Heart right ventricle (tissue), 16 donors: ENCODE data around the gene TMEM147. TPM values are rescaled to one million over a fixed set of nuclear protein-coding genes. Genes with fewer than 3 reads are reported as not detected.

Experiments
- ATAC-seq, 8 donors: fragments of 200-7000 bp; cut with Tn5 transposase; one replicate each; pipeline ENCODE4 v1.9.1; 2020; ENCODE audit warnings: mild to moderate bottlenecking in 8 of 8, moderate library complexity in 8 of 8, moderate number of reproducible peaks in 1 of 8
- DNase-seq, 2 donors: peaks; one replicate each; pipeline ENCODE4 v3.0.0-alpha.2; 2020
- H3K27ac ChIP-seq, 10 donors: fragments of 200-600 bp; sonication (generic) in 2 of 10; one replicate each; pipeline versions ENCODE4 v1.5.0 to v1.8.0; 2020 to 2022; ENCODE audit warnings: mild to moderate bottlenecking in 3 of 10
- H3K27me3 ChIP-seq, 7 donors: fragments of 200-600 bp; one replicate each; pipeline ENCODE4 v1.8.0; 2021 to 2022; ENCODE audit warnings: mild to moderate bottlenecking in 2 of 7
- H3K36me3 ChIP-seq, 9 donors: fragments of 200-600 bp; sonication (generic) in 1 of 9; one replicate each; pipeline versions ENCODE4 v1.5.0 to v1.8.0; 2020 to 2022; ENCODE audit warnings: mild to moderate bottlenecking in 2 of 9
- H3K4me1 ChIP-seq, 9 donors: fragments of 200-600 bp; sonication (generic) in 1 of 9; one replicate each; pipeline versions ENCODE4 v1.5.0 to v1.8.0; 2020 to 2022; ENCODE audit warnings: mild to moderate bottlenecking in 4 of 9
- H3K4me3 ChIP-seq, 10 donors: fragments of 200-600 bp; sonication (generic) in 2 of 10; one replicate each; pipeline versions ENCODE4 v1.5.0 to v1.8.0; 2020 to 2022; ENCODE audit warnings: mild to moderate bottlenecking in 7 of 10, moderate library complexity in 2 of 10
- H3K9me3 ChIP-seq, 11 donors: fragments of 200-600 bp in 10 of 11; sonication (generic) in 2 of 11; one replicate each; pipeline versions ENCODE4 v1.5.0 to v1.8.0; 2013 to 2022; ENCODE audit warnings: mild to moderate bottlenecking in 2 of 11, control low read depth in 1 of 11, moderate library complexity in 1 of 11
- CTCF ChIP-seq, 9 donors: fragments of 200-600 bp; sonication (generic) in 2 of 9; IDR thresholded peaks; one replicate each; pipeline versions ENCODE4 v1.5.0 to v1.8.0; 2021 to 2022; ENCODE audit warnings: antibody characterized with exemption in 9 of 9, mild to moderate bottlenecking in 5 of 9, moderate library complexity in 1 of 9
- WGBS, 2 donors: extraction: QIAGEN DNeasy Blood & Tissue Kit; methylation state at CpG; one replicate each; pipeline ENCODE4 v1.1.7; 2013; ENCODE audit warnings: inconsistent platforms in 1 of 2; 5-methylcytosine and 5-hydroxymethylcytosine counted together
- intact Hi-C, 10 donors: fragments of 100-400 bp; cut with DNase I; formaldehyde crosslinking; loops; one replicate each; pipeline versions ENCODE4 v1.11.1 to v1.14.2; 2022
- polyA plus RNA-seq, 2 donors: library from polyadenylated mRNA; stranded (reverse); fragments of 200-250 nt; gene quantifications; one replicate each; pipeline ENCODE4 v1.2.3, GENCODE V29; 2013
- total RNA-seq, 10 donors: library from RNA; stranded (reverse); fragmentation: NEBNext Ultra II Directional in 3 of 10; extraction: Animal tissue kit (Norgen Biotek cat#: 25700) in 3 of 10; gene quantifications; one replicate each; pipeline versions ENCODE4 v1.2.1 to v1.2.4, GENCODE V29; 2021 to 2023
- donor health status: Arrhythmogenic right ventricular cardiomyopathy.
- donor health status: ischemic (EF 13 %, LVEDD 7.1; RV severe dilation, severe dysfunction).
- donor health status: healthy with polysubstance abuse.
- donor health status: DM: no; HTN: yes; CAD: no.
- donor health status: DM: no; HTN: no; CAD: no.
- donor health status: ischemic (EF 25% LVEDD 6.9; RV normal size, moderate dysfunction).
- donor health status: ischemic (EF 25% LVEDD 5.7; RV mildly dilated, moderate dysfunction).
- donor health status: healthy.
- donor health status: DM: yes; HTN: yes; CAD: no.
- donor health status: Ischemic cardiomyopathy.
- donor health status: ischemic (EF 35%, LVEDD 5.7; RV mildly dilated, moderate dysfunction).
- donor health status: nonischemic (EF 11% LVEDD 7.7; RV severe dilation, severe dysfunction).
- donor health status: DM: yes; HTN: yes; CAD: no.
- donor health status: PGD.
- donor health status: ischemic (EF 29% LVEDD 5.4; RV normal size, mild dysfunction).
- donor health status: nonischemic (EF 23%, LVEDD 6.1; RV moderate dilation, normal function).

The TMEM147 gene
- total and polyA plus RNA-seq, 12 donors, result 62.8 to 229 (median 80.4) TPM

- H3K9me3 ChIP-seq, result no peaks in the 10 kb centered on the region
- H3K36me3 ChIP-seq, result no peaks in the 10 kb centered on the region
- H3K27me3 ChIP-seq, result peaks cover 0 to 64% (median 54%) of the 10 kb centered on the region in 7 donors
- 30 to 33% methylated on average over 15 of the region's 15 CpGs for WGBS, 2 donors
- H3K4me1 ChIP-seq, result peaks cover 0 to 17% (median 13%) of the 10 kb centered on the region in 9 donors
- ATAC-seq (no peak), DNase-seq (no peak)
- no peak within 1 kb of the TSS for H3K4me3 ChIP-seq
- no peak for TF ChIP-seq CTCF (IDR thresholded peaks at IDR 0.05)
- intact Hi-C loops, result loop anchor here in 1 of 10 donors (5.0 kb wide), 1 partner anchor 204 kb away; the partner anchor contains the start of gene KMT2B
- no peak within 1 kb of the TSS for H3K27ac ChIP-seq
Observed at GRCh38 chr19:35513628-35514281, 31.7 kb upstream of the TMEM147 start, which contains the start of gene DMKN. Gene DMKN, minus strand, starts transcription at chr19:35513649. Its CDS starts 174 bp downstream, at chr19:35513475.

- TF ChIP-seq CTCF (IDR thresholded peaks at IDR 0.05), result no peak
- Histone ChIP-seq H3K36me3 (no peaks in the 10 kb centered on the region), H3K4me1 (peaks cover 0 to 15% (median 13%) of the 10 kb centered on the region in 9 donors), H3K27me3 (peaks cover 0 to 58% (median 48%) of the 10 kb centered on the region in 7 donors), H3K27ac (no peak overlapping the region), H3K4me3 (no peak overlapping the region), H3K9me3 (no peaks in the 10 kb centered on the region)
- ATAC-seq (no peak), DNase-seq (no peak)
- 31 to 35% methylated on average over 20 of the region's 20 CpGs for WGBS, 2 donors
- intact Hi-C loops, result loop anchor here in 1 of 10 donors (5.0 kb wide), 1 partner anchor 203 kb away; the partner anchor contains the start of gene KMT2B
Observed at GRCh38 chr19:35514282-35514809, 31.1 kb upstream of the TMEM147 start.

GRCh38 chr19:35516310-35516709 is 29.1 kb upstream of the TMEM147 start:
- no peak overlapping the region for H3K27ac ChIP-seq
- TF ChIP-seq CTCF (IDR thresholded peaks at IDR 0.05), result no peak

GRCh38 chr19:35517342-35517741 is 28.1 kb upstream of the TMEM147 start:
- DNase-seq, result no peak
- WGBS, 2 donors, result 76 to 90% methylated on average over 2 of the region's 2 CpGs
- H3K27me3 ChIP-seq, result peaks cover 0 to 33% (median 27%) of the 10 kb centered on the region in 7 donors
- no peak overlapping the region for H3K27ac ChIP-seq
- no peaks in the 10 kb centered on the region for H3K36me3 ChIP-seq
- TF ChIP-seq CTCF (IDR thresholded peaks at IDR 0.05), result no peak
- no peak for ATAC-seq
- H3K9me3 ChIP-seq, result no peaks in the 10 kb centered on the region
- H3K4me1 ChIP-seq, result no peaks in the 10 kb centered on the region
- no peak overlapping the region for H3K4me3 ChIP-seq
- intact Hi-C loops, result no loop called here

More at GRCh38 chr19:35516310-35516709, 29.1 kb upstream of the TMEM147 start:
- 85 to 99% methylated on average over 3 of the region's 3 CpGs for WGBS, 2 donors
- DNase-seq, result no peak
- no peak for ATAC-seq
- H3K4me3 ChIP-seq, result no peak overlapping the region
- no peaks in the 10 kb centered on the region for H3K4me1 ChIP-seq
- H3K9me3 ChIP-seq, result no peaks in the 10 kb centered on the region
- H3K27me3 ChIP-seq, result peaks cover 0 to 43% (median 35%) of the 10 kb centered on the region in 7 donors
- H3K36me3 ChIP-seq, result no peaks in the 10 kb centered on the region
- intact Hi-C loops, result no loop called here
